GM18861 (cell line): ENCODE results near the gene MCUB.
"Not testable (repeated sequence)": the region's sequence is repeated elsewhere in the genome, so short reads cannot be mapped to it uniquely, and the experiment has no call there.

Experiments
- ATAC-seq: cut with Tn5 transposase; IDR thresholded peaks from one replicate; pipeline ENCODE4 v1.9.1; 2021; ENCODE audit not compliant: unreplicated experiment

MCUB gene

DNA sequence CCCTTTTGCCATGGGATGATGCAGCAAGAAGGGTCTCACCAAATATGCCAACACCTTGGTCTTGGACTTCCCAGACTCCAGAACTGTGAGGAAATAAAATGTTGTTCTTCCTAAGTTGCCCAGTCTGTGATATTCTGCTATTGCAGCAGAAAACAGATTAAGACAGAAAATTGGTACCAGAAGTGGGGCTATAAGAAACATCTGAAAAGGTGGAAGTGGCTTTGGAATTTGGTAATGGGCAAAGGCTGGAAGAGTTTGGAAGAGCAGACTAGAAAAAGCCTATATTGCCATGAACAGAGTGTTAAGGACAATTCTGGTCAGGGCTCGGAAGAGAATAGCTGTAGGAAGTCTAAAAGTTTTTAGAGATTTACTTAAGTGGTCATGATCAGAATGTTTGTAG is 115.8 kb downstream of the MCUB start:
- ATAC-seq: no peak

DNA sequence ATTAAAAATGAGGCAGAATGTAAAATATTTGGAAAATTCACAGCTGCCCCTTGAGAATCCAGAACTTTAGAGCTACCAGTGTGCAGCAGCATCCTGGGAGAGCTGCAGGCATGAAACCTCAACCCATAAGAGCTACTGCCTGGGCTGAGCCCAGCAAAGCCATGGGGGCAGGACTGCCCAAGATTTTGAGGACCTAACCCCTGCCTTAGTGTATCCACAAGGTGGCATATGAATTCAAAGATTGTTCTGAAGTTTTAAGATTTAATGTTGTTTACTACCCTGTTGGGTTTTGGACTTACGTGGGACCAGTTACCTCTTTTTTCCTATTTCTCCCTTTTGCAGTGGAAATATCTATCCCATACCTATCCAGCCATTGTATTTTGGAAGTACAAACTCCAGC is 116.8 kb downstream of the MCUB start:
- no peak for ATAC-seq

DNA sequence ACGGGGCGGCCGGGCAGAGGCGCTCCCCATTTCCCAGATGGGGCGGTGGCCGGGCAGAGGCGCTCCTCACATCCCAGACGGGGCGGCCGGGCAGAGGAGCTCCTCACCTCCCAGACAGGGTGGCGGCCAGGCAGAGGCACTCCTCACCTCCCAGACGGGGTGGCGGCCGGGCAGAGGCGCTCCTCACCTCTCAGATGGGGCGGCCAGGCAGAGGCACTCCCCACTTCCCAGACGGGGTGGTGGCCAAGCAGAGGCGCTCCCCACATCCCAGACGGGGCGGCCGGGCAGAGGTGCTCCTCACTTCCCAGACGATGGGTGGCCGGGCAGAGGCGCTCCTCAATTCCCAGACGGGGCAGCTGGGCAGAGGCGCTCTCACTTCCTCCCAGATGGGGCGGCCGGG is 118.4 kb downstream of the MCUB start:
- not testable (repeated sequence) for ATAC-seq

DNA sequence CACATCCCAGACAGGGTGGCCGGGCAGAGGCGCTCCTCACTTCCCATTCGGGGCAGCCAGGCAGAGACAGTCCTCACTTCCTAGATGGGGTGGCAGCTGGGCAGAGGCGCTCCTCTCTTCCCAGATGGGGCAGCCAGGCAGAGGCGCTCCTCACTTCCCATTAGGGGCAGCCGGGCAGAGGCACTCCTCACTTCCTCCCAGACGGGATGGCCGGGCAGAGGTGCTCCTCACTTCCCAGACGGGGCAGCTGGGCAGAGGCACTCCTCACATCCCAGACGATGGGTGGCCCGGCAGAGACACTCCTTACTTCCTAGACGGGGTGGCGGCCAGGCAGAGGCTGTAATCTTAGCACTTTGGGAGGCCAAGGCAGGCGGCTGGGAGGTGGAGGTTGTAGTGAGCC is 118.9 kb downstream of the MCUB start:
- not testable (repeated sequence) for ATAC-seq

DNA sequence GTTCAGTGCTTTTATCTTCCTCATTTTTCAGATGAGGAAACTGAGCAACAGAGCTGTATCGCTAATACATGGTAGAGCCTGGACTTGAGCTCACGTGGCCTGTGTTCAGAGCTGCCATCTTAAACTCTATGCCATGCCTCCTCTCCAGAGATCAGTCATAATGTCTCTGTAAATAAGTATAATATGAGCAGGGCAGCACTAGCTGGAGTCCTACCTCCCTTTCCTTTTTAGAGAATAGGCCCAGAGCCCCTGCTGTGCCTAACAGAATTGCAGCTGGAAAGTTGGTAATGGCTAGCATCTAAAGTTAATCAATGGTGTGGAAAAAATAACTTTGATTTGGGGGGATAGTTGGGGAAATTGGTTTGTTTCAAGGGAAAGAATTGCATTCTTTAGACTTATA is 122.8 kb downstream of the MCUB start:
- ATAC-seq: no peak

DNA sequence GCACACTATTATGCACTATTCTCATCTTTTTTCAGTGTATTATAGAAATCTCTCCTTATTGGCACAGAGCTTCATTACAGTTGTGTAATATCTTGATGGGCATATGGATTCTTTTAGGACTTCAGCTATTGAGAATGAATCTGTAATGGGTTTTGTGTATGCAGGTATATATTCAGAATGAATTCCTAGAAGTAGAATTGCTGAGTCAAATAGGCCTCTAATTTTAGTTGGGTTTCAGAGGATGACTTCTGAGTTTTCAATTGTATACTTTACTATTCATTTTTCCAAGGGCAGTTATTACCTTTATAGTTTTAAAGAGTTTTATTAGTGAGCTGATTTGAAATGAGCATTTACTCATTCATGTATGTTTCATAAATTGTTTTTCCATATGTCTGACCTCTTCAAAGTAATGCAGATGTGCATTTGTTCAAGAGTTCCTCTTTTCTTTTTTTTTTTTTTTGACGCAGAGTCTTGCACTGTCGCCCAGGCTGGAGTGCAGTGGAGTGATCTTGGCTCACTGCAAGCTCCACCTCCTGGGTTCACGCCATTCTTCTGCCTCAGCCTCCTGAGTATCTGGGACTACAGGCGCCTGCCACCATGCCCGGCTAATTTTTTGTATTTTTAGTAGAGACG is 123.7 kb downstream of the MCUB start:
- no peak for ATAC-seq

DNA sequence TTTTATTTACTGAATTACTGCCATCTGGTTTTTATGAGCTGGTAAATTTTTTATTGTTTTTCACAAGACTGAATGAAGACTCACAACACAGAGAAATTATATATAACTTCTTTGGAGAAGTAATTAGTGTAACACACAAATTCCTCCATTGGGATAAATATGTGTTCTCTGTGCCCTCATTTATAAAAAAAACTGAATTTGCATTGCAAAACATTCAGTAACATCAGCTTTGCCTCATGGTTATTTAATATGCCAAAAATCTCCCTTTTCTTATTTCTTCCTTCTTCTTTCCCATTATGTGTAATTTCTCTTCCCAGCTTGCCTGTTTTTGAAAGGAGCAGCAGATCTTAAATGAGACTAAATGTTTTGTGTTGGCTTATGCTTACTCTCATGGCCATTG is 124.7 kb downstream of the MCUB start:
- no peak for ATAC-seq

DNA sequence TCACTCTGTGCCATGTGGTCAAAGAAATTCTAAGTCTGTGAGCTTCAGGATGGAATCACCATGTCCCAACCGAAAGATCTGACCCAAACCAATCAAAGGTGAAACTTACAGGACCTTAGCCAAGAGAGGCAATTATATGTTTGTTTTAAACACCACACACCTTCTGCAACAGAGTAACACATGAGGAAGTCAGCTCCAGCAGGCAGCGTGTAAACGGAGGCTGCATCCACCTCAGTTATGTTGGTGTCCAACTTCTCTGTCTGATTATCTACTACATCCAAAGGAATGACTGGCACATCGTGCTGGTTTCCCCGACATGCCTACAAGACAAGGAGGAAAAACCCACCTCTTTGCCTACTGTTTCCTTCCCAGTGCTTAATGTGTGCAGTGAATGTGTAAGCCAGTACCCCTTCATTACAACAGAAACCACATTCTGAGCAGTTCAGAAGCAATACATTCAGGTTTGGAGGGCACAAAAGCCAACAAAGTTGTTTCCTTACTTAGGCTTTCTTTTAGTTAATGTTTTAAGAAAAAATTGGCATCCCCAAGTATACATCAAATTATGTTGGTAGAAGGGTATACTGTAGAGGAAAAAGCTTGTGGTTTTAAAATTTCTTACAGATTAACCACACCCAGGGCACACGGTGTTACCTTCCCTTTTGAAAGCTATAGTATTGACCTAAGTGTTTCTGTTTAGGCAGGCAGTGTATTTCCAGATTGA is 130.8 kb downstream of the MCUB start:
- ATAC-seq: peak; percentile 96

DNA sequence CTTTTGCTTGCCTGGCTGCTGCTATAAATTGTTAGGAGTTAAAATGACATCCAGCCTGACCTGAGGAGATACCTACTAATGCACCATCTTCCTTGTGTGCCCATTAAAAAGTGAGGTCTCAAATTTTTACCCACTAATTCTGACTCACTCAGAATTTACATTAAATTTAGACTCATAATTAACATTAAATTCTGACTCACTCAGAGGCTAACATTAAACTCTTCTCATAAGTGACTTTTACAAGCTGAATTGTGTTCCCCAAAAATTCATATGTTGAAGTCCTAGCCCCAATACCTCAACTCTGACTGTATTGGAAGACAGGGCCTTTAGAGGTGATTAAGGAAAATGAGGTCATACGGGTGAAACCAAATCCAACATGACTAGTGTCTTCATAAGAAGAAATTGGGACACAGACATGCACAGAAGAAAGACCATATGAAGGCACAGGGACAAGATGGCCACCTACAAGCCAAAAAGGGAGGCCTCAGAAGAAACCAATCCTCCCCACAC is 131.4 kb downstream of the MCUB start:
- ATAC-seq: no peak

DNA sequence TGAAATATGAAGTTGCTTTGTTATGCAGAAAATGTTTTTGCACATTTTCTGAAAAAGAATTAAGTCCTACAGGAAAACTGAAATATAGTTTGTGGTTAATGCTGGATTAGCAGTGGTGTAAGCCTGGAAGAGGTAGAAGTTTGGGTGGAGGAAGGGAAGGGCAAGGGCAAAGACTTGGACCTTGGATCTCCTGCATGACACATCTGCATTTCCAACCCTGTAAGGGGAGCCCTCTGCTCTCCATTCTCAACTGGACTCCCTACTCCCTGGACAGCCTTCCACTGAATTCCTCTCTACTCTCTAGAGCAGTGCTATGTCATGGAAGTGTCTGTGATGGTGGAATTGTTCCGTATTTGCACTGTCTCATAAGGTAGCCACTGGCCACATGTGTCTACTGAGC is 138.6 kb downstream of the MCUB start:
- no peak for ATAC-seq

DNA sequence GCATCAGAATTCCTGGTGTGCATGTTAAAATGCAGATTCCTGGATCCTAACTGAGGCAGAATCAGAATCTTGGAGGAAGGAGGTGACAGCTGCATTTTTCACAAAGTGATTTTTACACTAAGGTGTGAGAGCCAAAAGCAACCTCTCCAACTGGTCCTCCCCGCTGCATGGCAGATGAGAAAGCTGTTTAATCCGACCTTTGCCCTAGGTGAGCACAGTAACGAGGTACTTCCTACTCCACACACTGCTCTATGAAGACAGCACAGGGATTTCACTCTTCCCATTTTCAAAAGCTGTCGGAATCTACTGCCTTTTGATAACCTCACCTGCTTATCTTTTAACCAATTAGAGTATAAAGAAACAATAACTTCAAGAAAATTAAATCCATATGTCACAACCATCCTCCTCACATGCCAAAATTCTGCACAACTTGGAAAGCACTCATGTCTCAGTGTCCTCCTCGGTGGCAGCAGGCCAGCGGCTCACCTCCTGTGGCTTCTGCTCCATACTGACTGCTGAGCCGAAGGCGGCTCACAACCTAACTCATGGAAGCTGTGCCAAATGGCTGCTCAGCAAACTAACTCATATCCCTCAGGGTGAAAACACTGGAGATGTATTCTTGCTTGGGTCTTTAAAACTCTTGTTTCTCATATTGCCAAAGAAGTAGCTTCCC is 139.6 kb downstream of the MCUB start:
- no peak for ATAC-seq

DNA sequence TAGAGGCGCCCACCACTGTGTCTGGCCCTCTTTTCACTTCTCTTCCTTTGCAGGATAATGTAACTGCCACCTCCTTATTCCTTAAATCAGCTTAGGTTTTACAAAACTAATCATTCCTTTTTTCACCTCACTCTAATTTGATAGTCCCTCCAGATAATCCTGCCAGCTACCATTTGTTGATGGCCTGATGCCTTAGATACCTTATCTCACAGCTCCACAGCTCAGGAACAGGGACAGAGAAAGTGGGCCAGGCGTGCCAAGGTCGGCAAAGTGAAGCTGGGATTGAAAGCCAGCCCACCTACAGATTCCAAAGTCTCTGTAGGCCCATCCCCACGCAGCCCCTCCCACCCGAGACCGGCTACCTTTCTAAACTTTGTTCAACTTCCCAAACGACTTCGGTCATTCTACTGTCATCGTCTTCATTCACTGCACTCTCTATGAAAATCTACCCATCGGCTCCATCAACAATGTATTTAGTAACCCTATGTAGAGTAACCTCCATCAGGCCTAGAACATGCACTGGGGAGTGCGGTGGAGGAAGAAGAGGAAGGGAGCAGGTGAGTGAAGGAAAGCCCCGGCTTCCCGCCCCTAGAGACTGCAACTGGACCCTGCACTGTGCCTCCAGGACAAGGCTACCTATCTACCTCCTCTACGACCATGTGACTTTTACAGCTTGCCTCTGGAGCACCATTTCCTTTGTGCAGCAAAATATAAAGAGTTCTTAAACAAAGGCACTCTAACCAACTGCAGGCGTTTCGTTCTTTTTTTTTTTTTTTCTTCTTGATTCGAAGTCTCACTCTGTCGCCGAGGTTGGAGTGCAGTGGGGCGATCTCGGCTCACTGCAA is 141.7 kb downstream of the MCUB start:
- ATAC-seq: no peak

DNA sequence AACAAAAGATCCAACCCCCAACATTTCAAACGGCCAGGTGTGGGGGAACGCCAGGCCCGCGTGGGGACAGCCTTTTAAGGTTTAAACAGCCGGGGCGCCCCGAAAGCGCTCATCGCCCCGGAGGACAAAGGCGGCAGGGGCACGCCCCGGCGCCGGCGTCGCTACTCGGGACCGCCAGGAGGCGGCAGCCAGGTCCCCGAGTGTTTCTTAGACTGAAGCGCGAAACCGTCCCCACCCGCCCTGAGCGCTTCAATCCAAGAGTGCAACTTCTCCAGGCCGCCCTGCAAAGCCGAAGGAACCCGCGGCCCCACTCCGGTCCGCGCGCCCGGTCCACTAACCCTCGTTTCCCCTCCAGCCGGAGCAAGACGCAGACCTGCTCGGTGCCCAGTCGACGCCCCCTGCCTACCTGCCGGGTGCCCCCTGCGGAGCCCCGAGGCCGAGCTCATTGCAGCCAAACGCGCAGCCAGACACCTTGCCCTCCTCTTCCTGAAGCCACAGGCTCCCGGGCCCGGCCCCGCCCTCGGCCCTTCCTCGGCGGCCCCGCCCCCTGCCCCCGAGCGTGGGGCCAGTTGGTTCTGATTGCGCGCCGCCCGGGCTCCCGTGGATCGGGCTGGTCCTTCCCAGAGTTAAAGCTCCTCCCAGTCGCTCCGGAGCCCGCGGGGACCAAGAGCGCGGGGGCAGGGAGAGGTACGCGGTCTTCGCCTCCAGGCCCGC is 143.1 kb downstream of the MCUB start, which contains the start of gene CASP6:
CASP6 (minus strand) TSS at position 496 of the 714 bp plus-strand sequence; CDS start at position 446, 50 bp downstream.
- peak; percentile 63 for ATAC-seq

DNA sequence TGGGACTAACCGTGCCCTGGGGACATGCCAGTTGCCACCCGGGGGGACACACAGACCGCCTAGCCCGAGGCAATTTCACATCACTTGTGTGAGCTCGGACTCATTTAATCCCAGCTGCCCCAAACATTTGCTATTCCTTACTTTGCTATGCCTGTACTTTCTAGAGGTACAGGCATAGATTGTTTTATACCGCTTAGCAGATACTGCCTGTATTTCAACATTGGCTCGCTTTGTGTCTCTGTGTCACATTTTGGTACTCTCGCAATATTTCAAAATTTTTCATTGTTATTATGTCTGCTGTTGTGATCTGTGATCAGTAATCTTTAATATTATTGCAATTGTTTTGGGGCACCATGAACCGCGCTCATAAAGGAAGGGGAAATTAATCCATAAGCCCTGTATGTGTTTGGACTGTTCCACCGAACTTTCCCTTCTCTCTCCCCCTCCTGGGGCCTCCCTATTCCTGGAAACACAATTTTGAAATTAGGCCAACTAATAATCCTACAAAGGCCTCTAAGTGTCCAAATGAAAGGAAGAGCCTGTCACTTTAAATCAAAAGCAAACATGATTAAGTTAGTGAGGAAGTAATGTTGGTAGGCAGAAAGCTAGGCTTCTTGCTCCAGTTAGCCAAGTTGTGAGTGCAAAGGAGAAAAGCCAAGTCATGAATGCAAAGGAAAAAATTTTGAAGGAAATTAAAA is 143.8 kb downstream of the MCUB start:
- no peak for ATAC-seq

DNA sequence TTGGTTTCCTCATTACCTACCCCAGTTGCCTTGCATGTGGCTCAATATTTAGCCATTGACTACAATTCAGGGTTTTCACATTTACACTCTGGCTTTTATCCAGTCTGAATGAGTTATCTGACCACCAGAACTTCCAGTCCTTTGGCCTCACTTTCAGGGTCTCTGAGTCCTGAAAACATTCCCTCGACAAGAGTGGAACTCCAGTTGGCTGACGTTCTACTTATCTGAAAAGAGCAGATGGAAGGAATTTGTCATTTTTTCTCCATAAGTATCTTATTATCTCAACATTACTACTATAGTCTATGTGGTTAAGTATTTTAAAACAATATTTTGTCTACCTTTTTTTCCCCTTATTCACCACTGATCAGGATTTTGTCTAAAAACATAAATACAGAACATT is 148.4 kb downstream of the MCUB start:
- no peak for ATAC-seq

DNA sequence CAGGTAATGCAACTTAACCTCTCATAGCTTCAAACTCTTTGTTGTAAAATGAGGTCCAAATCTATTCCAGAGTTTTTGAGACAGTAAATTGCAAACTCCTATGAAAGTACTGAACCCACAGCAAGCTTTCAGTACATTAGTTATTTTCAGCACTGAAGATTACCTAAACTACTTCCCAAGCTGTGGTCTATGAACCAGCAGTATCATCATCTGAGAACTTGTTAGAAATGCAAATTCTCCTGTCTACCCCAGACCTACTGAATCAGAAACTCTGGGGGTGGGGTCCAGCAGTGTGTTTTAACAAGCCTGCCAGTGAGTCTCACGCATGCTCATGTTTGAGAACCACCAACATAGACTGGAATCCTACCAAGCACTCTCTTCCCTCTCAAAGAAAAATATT is 148.9 kb downstream of the MCUB start:
- peak; percentile 81 for ATAC-seq

DNA sequence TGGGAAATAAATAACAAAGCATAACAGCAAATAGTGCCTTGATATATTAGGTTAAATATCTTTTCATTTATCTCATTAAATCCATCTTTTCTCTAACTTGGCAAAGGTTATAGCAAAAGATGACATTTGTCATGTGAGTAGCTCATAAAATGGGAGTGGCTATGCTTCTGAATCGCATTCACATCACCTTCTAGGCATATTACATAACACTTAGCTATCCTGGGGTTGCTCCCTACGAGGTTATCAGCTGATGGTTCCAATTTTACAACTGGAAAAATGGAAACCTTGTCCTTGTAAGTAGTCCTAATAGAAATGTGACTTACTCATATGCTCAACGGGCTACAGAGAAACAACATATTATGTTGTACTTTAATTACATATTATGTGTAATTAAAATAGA is 153.5 kb downstream of the MCUB start:
- no peak for ATAC-seq

DNA sequence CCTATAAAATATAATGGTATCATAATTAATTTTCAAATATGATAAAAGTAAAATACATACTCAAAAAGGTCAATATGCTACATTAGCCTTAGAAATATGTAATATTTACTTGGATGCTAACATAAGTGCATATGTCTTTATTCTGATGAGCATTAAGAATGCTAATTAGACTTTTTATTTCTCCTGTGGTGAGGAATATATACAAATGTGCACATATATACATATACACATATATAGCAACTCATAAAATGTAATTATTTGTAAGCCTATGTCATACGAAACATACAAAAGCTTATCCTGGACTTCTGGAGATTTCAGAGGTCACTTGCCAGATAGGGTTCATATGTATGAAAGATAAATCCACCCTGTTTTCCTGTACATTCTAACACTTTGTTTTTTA is 158.7 kb downstream of the MCUB start:
- ATAC-seq: no peak

DNA sequence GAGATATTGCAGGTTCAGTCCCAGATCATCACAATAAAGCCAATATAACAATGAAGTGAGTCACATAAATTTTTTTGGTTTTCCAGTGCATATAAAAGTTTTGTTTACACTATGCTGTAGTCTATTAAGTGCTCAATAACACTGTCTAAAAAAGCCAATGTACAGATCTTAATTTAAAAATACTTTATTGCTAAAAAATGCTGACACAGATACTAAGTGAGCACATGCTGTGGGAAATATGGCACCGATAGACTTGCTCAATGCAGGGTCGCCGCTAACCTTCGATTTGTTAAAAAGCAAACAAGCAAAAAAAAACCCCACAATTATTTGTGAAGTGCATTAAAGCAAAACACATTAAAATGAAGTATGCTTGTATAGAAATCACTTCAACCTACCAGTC is 159.6 kb downstream of the MCUB start:
- no peak for ATAC-seq

DNA sequence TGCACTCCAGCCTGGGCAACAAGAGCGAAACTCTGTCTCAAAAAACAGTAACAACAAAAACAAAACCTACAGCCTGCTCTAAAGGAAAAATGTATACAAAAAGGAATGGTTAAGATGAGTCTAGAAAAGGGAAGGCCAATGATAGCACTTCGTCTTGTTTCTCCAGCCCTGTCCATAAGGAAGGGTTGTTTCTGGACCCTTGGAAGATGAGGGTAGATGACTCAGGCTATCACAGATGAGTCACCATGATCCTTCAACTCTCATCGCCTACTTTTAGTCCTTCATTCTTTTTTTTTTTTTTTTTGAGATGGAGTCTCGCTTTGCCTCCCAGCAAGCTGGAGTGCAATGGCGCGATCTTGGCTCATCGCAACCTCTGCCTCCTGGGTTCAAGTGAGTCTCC is 161.0 kb downstream of the MCUB start:
- ATAC-seq: no peak
